Measurements from ENCODE around the gene NUP214. TPM values are rescaled to one million over a fixed set of nuclear protein-coding genes. Genes with fewer than 3 reads are reported as not detected.
A peak's percentile ranks its signal among the peaks of the same experiment; 100 is the strongest.

NUP214 gene
- total and polyA plus RNA-seq, 8 donors: 43.8 to 58.4 (median 47.4) TPM

GRCh38 chr9:131271506-131271931, 146.1 kb downstream of the NUP214 start:
- no peak for DNase-seq
- Histone ChIP-seq H3K4me3 (peak overlapping the region in 1 of 2 donors; percentile 18), H3K9me3 (no peaks in the 10 kb centered on the region), H3K4me1 (peaks cover 4 to 82% of the 10 kb centered on the region in 2 donors), H3K27me3 (peaks cover 0 to 8% of the 10 kb centered on the region in 2 donors), H3K36me3 (no peaks in the 10 kb centered on the region), H3K27ac (peak overlapping the region; percentile 85 to 87)
- intact Hi-C loops (cut with DNase I): no loop called here
- TF ChIP-seq CTCF (IDR thresholded peaks at IDR 0.05): no peak
- no peak for ATAC-seq

GRCh38 chr9:131272212-131272611, 146.8 kb downstream of the NUP214 start:
- Histone ChIP-seq H3K4me1 (peaks cover 4 to 75% of the 10 kb centered on the region in 2 donors), H3K27ac (peak overlapping the region; percentile 85 to 87)
- ATAC-seq: no peak

GRCh38 chr9:131273146-131273855, 147.9 kb downstream of the NUP214 start:
- Histone ChIP-seq H3K27ac (peak overlapping the region; percentile 83 to 87), H3K4me3 (peak overlapping the region; percentile 55 to 87), H3K4me1 (peaks cover 4 to 68% of the 10 kb centered on the region in 2 donors), H3K36me3 (no peaks in the 10 kb centered on the region), H3K9me3 (no peaks in the 10 kb centered on the region), H3K27me3 (peaks cover 0 to 12% of the 10 kb centered on the region in 2 donors)
- ATAC-seq (no peak), DNase-seq (peak in 1 of 4 donors; percentile 51)
- intact Hi-C loops (cut with DNase I): no loop called here
- TF ChIP-seq CTCF (IDR thresholded peaks at IDR 0.05): no peak

More at GRCh38 chr9:131272212-131272611, 146.8 kb downstream of the NUP214 start:
- no peaks in the 10 kb centered on the region for H3K36me3 ChIP-seq
- no peaks in the 10 kb centered on the region for H3K9me3 ChIP-seq
- H3K4me3 ChIP-seq: peak overlapping the region in 1 of 2 donors; percentile 18
- intact Hi-C loops (cut with DNase I): no loop called here
- DNase-seq: no peak
- no peak for TF ChIP-seq CTCF (IDR thresholded peaks at IDR 0.05)
- H3K27me3 ChIP-seq: peaks cover 0 to 11% of the 10 kb centered on the region in 2 donors

- peaks cover 0 to 12% of the 10 kb centered on the region in 2 donors for H3K27me3 ChIP-seq
- peak overlapping the region; percentile 83 to 87 for H3K27ac ChIP-seq
- ATAC-seq (peak; percentile 2), DNase-seq (peak in 1 of 4 donors; percentile 55)
- no peak for TF ChIP-seq CTCF (IDR thresholded peaks at IDR 0.05)
- H3K9me3 ChIP-seq: no peaks in the 10 kb centered on the region
- no peaks in the 10 kb centered on the region for H3K36me3 ChIP-seq
- intact Hi-C loops (cut with DNase I): no loop called here
- H3K4me3 ChIP-seq: peak overlapping the region; percentile 55 to 87
- peaks cover 4 to 66% of the 10 kb centered on the region in 2 donors for H3K4me1 ChIP-seq
Measured at GRCh38 chr9:131273856-131274673, 148.7 kb downstream of the NUP214 start.
